Fibroblast of skin of abdomen (primary cell): Measurements from ENCODE around the gene RPL39.
A peak's percentile ranks its signal among the peaks of the same experiment; 100 is the strongest.
"Not testable (repeated sequence)": the region's sequence is repeated elsewhere in the genome, so short reads cannot be mapped to it uniquely, and the experiment has no call there.

Experiments used
- DNase-seq: peaks from one replicate; pipeline ENCODE4 v3.0.0-alpha.2; 2013

Gene RPL39

GRCh38 chrX:119763181-119763580 lies 28.2 kb downstream of the RPL39 start:
- peak; percentile 92 for DNase-seq

GRCh38 chrX:119762718-119763117 lies 28.7 kb downstream of the RPL39 start:
- peak; percentile 46 for DNase-seq

GRCh38 chrX:119760026-119760877 lies 31.2 kb downstream of the RPL39 start:
- DNase-seq: no peak

GRCh38 chrX:119759248-119759766 lies 32.1 kb downstream of the RPL39 start:
- DNase-seq: no peak

GRCh38 chrX:119758731-119759247 lies 32.6 kb downstream of the RPL39 start:
- no peak for DNase-seq

GRCh38 chrX:119757979-119758730 lies 33.3 kb downstream of the RPL39 start, which contains the start of gene SOWAHD:
TSS of gene SOWAHD (plus strand) at chrX:119758588. CDS start at chrX:119758668, 80 bp downstream.
- no peak for DNase-seq

- DNase-seq: no peak
Measured at GRCh38 chrX:119757646-119757978, 33.8 kb downstream of the RPL39 start.

- DNase-seq: no peak
Measured at GRCh38 chrX:119756926-119757635, 34.3 kb downstream of the RPL39 start.

- no peak for DNase-seq
Measured at GRCh38 chrX:119755981-119756533, 35.4 kb downstream of the RPL39 start.

GRCh38 chrX:119753639-119754257 lies 37.7 kb downstream of the RPL39 start:
- peak; percentile 33 for DNase-seq

GRCh38 chrX:119753001-119753400 lies 38.4 kb downstream of the RPL39 start:
- no peak for DNase-seq

- DNase-seq: not testable (repeated sequence)
Measured at GRCh38 chrX:119750751-119751150, 40.7 kb downstream of the RPL39 start.

- not testable (repeated sequence) for DNase-seq
Measured at GRCh38 chrX:119750131-119750530, 41.3 kb downstream of the RPL39 start.

GRCh38 chrX:119745283-119745848 lies 46.1 kb downstream of the RPL39 start:
- no peak for DNase-seq

- DNase-seq: no peak
Measured at GRCh38 chrX:119738742-119739141, 52.7 kb downstream of the RPL39 start.
